Non-pigmented ciliary epithelial cell (primary cell): ENCODE measurements around the gene LRRC40.
A peak's percentile ranks its signal among the peaks of the same experiment; 100 is the strongest.
"Not testable (repeated sequence)": the region's sequence is repeated elsewhere in the genome, so short reads cannot be mapped to it uniquely, and the experiment has no call there.

Source experiments
- DNase-seq: peaks from one replicate; pipeline ENCODE4 v3.0.0-alpha.2; 2010; ENCODE audit warnings: low read depth

Gene LRRC40

GRCh38 chr1:70205434-70206118, at the start of gene LRRC40:
LRRC40 (minus strand) TSS chr1:70205579; CDS start chr1:70205540, 39 bp downstream.
- DNase-seq = peak; percentile 71

GRCh38 chr1:70248729-70249128, 43.4 kb upstream of the LRRC40 start:
- no peak for DNase-seq

- no peak for DNase-seq
Observed at GRCh38 chr1:70247768-70248167, 42.4 kb upstream of the LRRC40 start.

GRCh38 chr1:70247122-70247521, 41.7 kb upstream of the LRRC40 start:
- no peak for DNase-seq

- DNase-seq = no peak
Observed at GRCh38 chr1:70239940-70240339, 34.6 kb upstream of the LRRC40 start.

- DNase-seq = no peak
Observed at GRCh38 chr1:70234733-70235132, 29.4 kb upstream of the LRRC40 start.

GRCh38 chr1:70231475-70231874, 26.1 kb upstream of the LRRC40 start:
- no peak for DNase-seq

- DNase-seq = no peak
Observed at GRCh38 chr1:70228670-70229069, 23.3 kb upstream of the LRRC40 start.

GRCh38 chr1:70227439-70227838, 22.1 kb upstream of the LRRC40 start:
- no peak for DNase-seq

- no peak for DNase-seq
Observed at GRCh38 chr1:70224954-70225353, 19.6 kb upstream of the LRRC40 start.

GRCh38 chr1:70222716-70223235, 17.4 kb upstream of the LRRC40 start:
- DNase-seq = no peak

- DNase-seq = peak; percentile 65
Observed at GRCh38 chr1:70221238-70222121, 16.1 kb upstream of the LRRC40 start, which contains the start of gene SRSF11. SRSF11 (plus strand) TSS chr1:70221380; CDS start chr1:70221637, 257 bp downstream.

- DNase-seq = no peak
Observed at GRCh38 chr1:70220517-70221237, 15.3 kb upstream of the LRRC40 start.

- no peak for DNase-seq
Observed at GRCh38 chr1:70220015-70220414, 14.6 kb upstream of the LRRC40 start.

- DNase-seq = no peak
Observed at GRCh38 chr1:70211541-70211940, 6.2 kb upstream of the LRRC40 start.

- DNase-seq = no peak
Observed at GRCh38 chr1:70210820-70211219, 5.4 kb upstream of the LRRC40 start.

GRCh38 chr1:70208292-70208691, 2.9 kb upstream of the LRRC40 start:
- DNase-seq = no peak

- no peak for DNase-seq
Observed at GRCh38 chr1:70207492-70207891, 2.1 kb upstream of the LRRC40 start.

GRCh38 chr1:70206833-70207232, 1.5 kb upstream of the LRRC40 start:
- DNase-seq = not testable (repeated sequence)

- no peak for DNase-seq
Observed at GRCh38 chr1:70205071-70205433, 327 bp downstream of the LRRC40 start.

GRCh38 chr1:70204600-70204999, 779 bp downstream of the LRRC40 start:
- no peak for DNase-seq

GRCh38 chr1:70204139-70204538, 1.2 kb downstream of the LRRC40 start:
- no peak for DNase-seq
